ENCODE data around the gene PRDM16.

Gene PRDM16

DNA sequence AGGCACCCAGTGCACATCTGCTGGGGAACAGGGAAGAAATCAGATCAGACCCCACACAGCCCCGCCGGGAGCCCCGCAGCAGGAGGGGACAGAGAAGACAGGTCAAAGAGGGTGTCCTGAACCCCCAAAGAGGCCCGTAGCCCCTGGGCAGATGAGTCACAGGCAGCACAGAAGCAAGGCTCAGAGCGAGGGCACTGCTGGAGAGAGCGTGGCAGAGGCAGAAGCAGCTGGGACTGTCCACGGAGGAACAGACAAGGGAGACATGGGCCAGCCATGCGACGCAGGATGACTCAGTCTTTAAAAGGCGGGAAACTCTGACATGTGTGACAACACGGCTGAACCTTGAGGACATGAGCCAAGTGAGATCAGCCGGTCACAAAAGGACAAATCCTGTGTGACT is 14.5 kb upstream of the PRDM16 start:
- H3K9me3 Mint-ChIP-seq: peaks cover 5 to 7% of the 10 kb centered on the region in 2 donors
- H3K27ac Mint-ChIP-seq: no peak overlapping the region
- no peaks in the 10 kb centered on the region for H3K4me1 Mint-ChIP-seq
- peaks cover 24 to 27% of the 10 kb centered on the region in 2 donors for H3K27me3 Mint-ChIP-seq
- H3K36me3 Mint-ChIP-seq: peaks cover 0 to 4% of the 10 kb centered on the region in 2 donors
- DNase-seq: no peak
- H3K4me3 Mint-ChIP-seq: no peak overlapping the region
- no peak for ATAC-seq (replicated peaks)

DNA sequence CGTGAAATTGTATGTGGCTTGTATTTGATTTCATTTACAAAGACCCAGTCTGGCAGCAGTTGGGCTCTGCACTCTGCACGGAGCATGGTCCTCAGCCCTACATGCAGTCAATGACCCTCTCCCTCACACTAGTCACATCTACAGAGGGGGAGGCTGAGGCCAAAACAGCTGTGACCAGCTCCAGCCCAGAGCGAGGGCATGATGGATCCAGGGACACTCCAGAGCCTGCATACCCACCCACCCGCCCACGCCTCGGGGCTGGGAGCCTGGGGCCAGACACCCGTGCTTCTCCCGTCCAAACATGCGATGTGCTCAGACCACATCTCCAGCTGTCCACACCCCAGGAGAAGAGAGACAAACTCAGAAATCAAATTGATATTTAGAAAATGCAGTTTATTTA is 14.0 kb upstream of the PRDM16 start:
- no peak for DNase-seq
- ATAC-seq (replicated peaks): no peak
- H3K4me1 Mint-ChIP-seq: no peaks in the 10 kb centered on the region
- H3K4me3 Mint-ChIP-seq: no peak overlapping the region
- peaks cover 5 to 7% of the 10 kb centered on the region in 2 donors for H3K9me3 Mint-ChIP-seq
- peaks cover 0 to 4% of the 10 kb centered on the region in 2 donors for H3K36me3 Mint-ChIP-seq
- H3K27me3 Mint-ChIP-seq: peaks cover 24 to 27% of the 10 kb centered on the region in 2 donors
- H3K27ac Mint-ChIP-seq: no peak overlapping the region

DNA sequence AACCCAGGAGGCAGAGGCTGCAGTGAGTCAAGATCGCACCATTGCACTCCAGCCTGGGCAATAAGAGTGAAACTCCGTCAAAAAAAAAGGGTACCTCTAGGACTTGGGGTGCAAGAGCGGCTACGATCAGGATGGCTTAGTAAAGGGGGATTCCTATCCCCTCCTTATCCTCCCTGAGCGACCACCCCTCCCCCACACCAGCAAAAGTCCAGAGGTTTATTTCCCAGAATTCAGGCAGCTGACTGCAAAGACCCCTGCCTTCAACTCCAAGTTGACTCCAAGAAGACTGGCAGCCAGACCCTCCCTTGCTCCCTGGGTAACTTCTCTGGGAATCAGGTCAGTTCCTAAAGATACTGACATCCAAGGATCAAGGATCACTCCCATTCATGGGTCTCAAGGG is 12.4 kb upstream of the PRDM16 start:
- H3K9me3 Mint-ChIP-seq: peaks cover 5 to 7% of the 10 kb centered on the region in 2 donors
- peaks cover 33 to 34% of the 10 kb centered on the region in 2 donors for H3K27me3 Mint-ChIP-seq
- H3K27ac Mint-ChIP-seq: no peak overlapping the region
- H3K4me3 Mint-ChIP-seq: no peak overlapping the region
- DNase-seq (no peak), ATAC-seq (replicated peaks) (no peak)
- H3K36me3 Mint-ChIP-seq: peaks cover 0 to 4% of the 10 kb centered on the region in 2 donors
- peaks cover 0 to 1% of the 10 kb centered on the region in 2 donors for H3K4me1 Mint-ChIP-seq

DNA sequence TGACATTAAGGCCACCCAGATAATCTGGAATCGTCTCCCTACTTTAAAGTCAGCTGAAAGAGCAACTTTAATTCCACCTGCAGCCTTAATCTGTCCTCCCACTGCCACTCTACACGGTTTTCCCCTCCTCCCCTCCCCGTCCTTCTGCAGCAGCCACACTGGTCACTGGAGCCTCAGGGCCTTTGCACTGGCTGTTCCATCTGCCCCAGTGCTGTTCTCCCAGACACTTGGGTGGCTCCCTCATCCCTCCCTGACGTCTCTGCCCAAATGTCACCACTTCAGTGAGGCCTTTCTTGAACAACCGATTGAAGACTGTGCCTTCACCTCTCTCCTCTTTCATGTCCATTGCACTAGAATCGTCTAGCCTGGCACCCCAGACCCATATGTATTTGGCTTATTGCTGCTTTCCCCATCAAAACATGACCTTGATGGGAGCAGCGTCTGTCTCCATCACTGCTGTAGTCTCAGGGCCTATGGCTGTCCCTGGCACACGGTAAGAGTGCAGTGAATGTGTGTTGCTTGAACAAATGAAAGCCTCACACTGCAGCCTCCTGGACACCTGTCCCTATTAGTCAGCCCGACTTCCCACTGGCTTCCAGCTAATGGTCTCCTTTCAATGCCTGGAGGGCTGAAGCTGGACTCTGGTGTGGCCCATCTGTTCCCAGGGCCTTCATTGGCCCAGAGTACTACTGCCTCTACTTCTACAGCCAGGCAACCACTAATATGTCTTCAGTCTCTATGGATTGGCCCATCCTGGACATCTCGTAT is 10.6 kb upstream of the PRDM16 start:
- Mint-ChIP-seq H3K36me3 (no peaks in the 10 kb centered on the region), H3K4me1 (peaks cover 0 to 1% of the 10 kb centered on the region in 2 donors), H3K27me3 (peaks cover 20 to 25% of the 10 kb centered on the region in 2 donors), H3K9me3 (no peaks in the 10 kb centered on the region), H3K27ac (no peak overlapping the region), H3K4me3 (no peak overlapping the region)
- no peak for DNase-seq
- no peak for ATAC-seq (replicated peaks)

DNA sequence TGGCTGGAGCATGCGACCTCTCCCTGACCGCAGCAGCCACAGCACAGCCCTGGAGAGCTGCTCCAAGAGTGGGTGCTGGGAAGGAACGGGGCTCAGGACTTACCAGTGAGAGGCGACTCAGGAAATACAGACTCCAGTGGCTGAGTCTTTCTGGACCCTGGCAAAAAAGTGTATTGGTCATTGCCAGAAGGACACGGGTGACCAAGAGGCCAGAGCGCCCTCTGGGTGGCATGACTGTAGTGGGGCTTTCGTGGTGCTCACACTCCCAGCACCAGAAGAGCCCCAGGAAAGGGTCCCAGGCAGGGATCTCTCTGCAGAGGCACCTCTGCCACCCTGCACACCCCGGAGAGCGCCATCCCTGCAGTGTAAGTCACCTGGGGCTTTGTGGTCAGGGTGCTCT is 8.9 kb upstream of the PRDM16 start:
- Mint-ChIP-seq H3K4me3 (no peak overlapping the region), H3K27me3 (peaks cover 14 to 18% of the 10 kb centered on the region in 2 donors)
- ATAC-seq (replicated peaks): no peak

DNA sequence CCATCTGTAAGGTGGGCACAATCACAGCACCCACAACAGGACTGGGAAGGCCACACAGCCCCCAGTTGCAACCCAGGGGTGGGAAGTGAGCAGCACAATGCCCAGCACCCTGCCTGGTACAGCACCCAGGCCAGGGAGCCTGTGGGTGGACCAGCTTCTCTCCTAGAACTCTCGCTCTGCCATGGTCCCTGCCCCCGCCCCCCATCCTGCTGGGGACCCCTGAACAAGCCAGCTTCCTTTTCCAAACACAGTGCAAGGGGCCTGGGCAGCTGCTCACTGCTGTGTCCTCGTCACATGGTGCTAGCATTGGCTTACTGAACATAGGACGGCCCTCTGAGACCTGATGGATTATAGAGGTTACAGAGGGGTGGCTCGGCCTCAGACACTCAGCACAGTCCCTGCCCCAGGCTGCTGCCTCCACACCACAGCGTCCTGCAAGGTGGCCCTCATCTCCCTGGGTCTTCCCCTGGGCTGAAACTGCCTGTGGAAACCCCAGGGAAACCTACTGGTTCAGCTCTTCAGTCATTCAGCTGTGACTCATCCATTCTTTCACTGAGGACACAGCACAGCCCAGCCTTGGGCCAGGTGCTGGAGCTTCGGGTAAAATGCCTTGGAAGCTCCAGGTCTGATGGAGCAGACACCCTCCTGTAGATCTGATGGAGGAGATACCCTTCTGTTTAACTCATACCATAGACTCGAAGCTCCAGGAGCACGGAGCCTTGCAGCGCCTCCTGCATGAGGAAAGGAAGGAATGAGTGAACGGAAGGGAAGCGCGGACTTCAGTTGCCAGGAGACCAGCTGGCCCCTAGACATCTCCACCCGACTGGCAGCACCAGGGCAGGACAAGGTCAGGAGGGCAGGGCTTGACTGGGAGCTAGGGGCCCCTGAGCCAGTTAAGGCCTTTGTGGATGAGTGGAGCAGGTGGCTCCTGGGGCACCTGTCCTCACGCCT is 8.1 kb upstream of the PRDM16 start:
- ATAC-seq (replicated peaks): no peak
- H3K4me3 Mint-ChIP-seq: no peak overlapping the region
- no peak for DNase-seq
- H3K4me1 Mint-ChIP-seq: peaks cover 0 to 1% of the 10 kb centered on the region in 2 donors
- H3K36me3 Mint-ChIP-seq: no peaks in the 10 kb centered on the region
- H3K27ac Mint-ChIP-seq: no peak overlapping the region
- no peaks in the 10 kb centered on the region for H3K9me3 Mint-ChIP-seq
- H3K27me3 Mint-ChIP-seq: peaks cover 20 to 22% of the 10 kb centered on the region in 2 donors

More for the DNA sequence above, 8.9 kb upstream of the PRDM16 start:
- no peaks in the 10 kb centered on the region for H3K36me3 Mint-ChIP-seq
- H3K4me1 Mint-ChIP-seq: peaks cover 0 to 1% of the 10 kb centered on the region in 2 donors
- DNase-seq: no peak
- no peaks in the 10 kb centered on the region for H3K9me3 Mint-ChIP-seq
- H3K27ac Mint-ChIP-seq: no peak overlapping the region

DNA sequence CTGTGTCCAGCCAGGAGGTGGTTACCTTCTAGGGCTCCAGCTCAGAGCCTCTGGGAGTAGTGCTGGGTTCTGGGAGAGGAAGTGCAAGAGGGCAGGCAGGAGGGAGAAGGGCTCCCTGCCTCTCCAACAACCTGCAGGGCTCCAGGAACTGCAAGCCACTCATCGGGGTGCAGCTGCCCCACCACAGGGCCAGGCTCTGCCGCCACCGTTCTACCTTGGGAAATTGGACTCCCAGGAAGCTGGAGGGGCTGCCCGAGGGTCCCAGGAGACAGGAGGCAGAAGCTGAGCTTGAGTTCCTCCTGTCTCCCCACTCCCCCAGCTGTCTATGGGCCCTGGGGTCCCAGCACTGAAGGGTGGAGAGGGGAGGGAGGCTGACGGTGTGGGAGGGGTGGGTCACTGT is 7.4 kb upstream of the PRDM16 start:
- H3K4me1 Mint-ChIP-seq: peaks cover 0 to 1% of the 10 kb centered on the region in 2 donors
- no peak overlapping the region for H3K27ac Mint-ChIP-seq

DNA sequence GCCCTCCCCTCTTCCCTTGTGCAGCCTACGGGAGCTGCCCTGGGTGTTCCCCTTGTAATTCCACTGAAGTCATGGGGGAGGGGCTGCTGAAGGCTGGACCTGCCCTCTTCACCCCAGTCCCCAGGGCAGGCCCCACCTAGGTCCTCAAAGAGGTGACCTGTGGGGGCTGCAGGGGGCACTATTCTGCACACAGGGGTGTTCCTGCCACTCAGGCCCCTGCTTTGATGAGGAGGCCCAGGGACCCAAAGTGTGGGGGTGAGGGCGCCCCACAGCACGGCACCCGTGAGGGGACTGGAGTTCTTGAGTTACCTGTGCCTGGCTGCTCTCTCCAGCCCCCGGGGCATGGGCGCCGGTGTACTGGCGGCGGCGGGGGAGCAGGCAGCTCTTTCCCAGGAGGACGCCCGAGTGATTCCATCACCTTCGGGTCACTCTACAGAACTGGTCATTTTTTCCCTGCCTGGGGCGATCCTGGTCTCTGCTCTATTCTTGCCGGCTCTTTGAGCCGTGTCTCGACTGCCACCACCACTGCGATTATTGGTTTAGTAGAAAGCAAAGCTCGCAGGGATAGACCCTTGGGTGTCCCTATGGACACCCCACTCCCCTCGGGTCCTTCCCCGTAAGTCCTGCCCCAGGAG is 6.9 kb upstream of the PRDM16 start:
- no peak for DNase-seq
- peaks cover 1% of the 10 kb centered on the region in 2 donors for H3K4me1 Mint-ChIP-seq
- peaks cover 24 to 34% of the 10 kb centered on the region in 2 donors for H3K27me3 Mint-ChIP-seq

More for the DNA sequence above, 7.4 kb upstream of the PRDM16 start:
- Mint-ChIP-seq H3K9me3 (no peaks in the 10 kb centered on the region), H3K4me3 (no peak overlapping the region), H3K36me3 (no peaks in the 10 kb centered on the region), H3K27me3 (peaks cover 24 to 29% of the 10 kb centered on the region in 2 donors)
- DNase-seq (no peak), ATAC-seq (replicated peaks) (no peak)

DNA sequence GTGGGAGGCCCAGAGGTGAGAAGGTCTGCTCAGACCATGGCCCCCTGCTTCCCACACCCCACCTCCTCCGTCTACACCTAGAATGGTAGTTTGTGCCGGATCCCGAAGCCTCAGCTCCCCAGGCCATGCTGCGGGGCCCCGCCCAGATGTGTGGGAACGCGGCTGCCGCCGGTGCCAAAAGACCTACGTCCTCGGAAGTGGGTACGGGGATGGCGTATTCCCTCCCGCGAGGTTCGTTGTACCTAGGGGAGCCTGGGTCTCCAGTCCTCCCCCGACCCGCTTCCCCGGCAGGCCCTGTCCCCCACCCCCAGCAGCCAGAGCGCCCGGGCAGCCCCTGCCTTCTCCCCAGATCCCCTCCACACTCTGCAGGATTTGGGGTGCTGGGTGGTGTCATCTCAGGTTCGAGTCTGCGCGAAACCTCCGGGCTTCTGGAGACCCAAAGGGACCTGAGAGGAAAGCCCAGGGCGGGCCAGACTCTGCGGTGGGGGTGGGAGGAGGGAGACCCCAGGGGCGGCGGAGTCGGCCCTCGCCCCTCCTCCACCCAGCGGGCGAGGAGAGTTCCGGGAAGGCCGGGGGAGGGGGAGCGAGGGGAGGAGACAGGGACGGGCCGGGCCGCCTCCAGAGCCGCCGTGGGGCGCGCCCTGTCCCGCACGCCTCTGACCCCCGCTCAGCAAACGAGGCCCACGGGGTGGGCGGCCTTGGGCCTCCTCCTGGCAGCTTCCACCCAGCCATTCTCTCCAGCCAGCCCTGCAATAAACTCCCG is 6.2 kb upstream of the PRDM16 start:
- Mint-ChIP-seq H3K36me3 (no peaks in the 10 kb centered on the region), H3K4me3 (no peak overlapping the region), H3K27me3 (peaks cover 24 to 41% of the 10 kb centered on the region in 2 donors), H3K9me3 (no peaks in the 10 kb centered on the region), H3K4me1 (peaks cover 1 to 8% of the 10 kb centered on the region in 2 donors), H3K27ac (no peak overlapping the region)
- DNase-seq: no peak
- no peak for ATAC-seq (replicated peaks)

More for the DNA sequence above, 6.9 kb upstream of the PRDM16 start:
- no peak overlapping the region for H3K27ac Mint-ChIP-seq
- no peak overlapping the region for H3K4me3 Mint-ChIP-seq
- H3K36me3 Mint-ChIP-seq: no peaks in the 10 kb centered on the region
- H3K9me3 Mint-ChIP-seq: no peaks in the 10 kb centered on the region
- ATAC-seq (replicated peaks): no peak

DNA sequence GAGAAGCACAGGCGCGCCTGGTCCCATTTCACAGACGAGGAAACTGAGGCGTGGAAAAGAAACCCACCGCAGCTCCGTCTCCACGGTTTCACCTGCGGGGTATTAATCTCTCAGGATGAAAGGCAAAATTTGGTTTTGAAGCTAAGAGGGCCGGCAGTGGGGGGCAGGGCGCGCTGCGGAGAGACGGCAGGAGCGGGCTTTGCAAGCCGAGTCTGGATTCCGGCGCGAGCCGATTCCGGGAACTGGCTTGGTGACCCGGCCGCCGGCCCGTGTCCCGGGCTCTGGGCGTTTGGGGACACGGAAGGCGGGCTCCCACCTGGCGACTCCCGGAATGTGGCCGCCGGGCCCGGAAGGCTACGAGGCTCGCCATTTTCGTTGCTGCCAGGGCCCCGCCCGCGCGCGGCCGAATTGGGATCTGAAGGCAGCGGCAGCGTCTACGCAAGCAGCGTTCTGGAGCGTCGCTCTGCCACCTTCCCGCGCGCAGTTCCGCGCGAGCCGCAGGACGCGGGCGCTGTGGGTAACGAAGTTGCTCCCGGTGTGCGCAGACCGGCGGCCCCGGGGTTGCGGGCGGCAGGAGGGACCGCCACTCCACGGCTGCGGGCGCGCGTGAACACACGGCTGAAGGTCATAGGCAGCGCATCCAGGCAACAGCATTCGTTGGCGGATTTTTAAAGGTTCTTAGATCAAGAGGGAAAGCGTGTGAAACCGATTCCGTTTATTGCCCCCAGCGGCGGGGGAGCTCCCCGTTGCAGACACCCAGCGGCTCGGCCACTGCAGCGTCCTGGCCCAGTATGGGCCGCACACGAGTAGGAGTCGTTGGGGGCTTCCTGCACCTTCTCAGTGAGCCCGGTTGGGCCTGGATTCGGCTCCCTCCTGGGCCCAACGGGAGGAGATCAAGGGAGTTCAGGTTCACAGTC is 5.4 kb upstream of the PRDM16 start:
- H3K4me3 Mint-ChIP-seq: no peak overlapping the region
- no peaks in the 10 kb centered on the region for H3K36me3 Mint-ChIP-seq
- peaks cover 18 to 44% of the 10 kb centered on the region in 2 donors for H3K27me3 Mint-ChIP-seq
- no peak overlapping the region for H3K27ac Mint-ChIP-seq
- no peaks in the 10 kb centered on the region for H3K9me3 Mint-ChIP-seq
- peaks cover 1 to 13% of the 10 kb centered on the region in 2 donors for H3K4me1 Mint-ChIP-seq
- ATAC-seq (replicated peaks) (no peak), DNase-seq (no peak)

DNA sequence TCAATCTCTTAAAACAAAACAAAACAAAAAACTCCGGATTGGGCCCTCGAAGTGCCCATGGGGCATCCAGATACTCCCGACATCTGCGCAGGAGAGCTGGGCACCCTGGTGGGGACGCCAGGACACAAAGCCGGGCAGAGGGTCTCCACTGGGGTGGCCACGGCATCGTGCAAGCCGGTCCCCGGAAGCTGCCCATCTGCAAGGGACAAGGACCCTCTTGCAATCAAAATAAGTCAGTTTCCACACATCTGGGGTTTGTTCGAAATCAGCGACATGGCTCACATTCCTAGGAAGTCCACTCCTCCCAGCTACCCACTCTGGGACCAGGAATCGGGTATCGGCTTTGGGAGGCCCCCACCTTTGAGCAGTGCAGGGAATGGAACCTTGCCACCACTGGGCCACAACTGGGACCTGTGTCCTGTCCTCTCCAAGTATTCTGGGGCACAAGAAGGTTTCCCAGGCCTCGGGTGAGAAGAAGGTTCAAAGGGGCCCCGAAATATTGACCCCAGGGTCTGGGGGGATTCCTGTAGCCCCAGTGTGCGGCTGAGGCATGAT is 4.6 kb upstream of the PRDM16 start:
- Mint-ChIP-seq H3K27me3 (peaks cover 22 to 50% of the 10 kb centered on the region in 2 donors), H3K9me3 (no peaks in the 10 kb centered on the region), H3K4me3 (no peak overlapping the region), H3K27ac (no peak overlapping the region), H3K4me1 (peaks cover 3 to 18% of the 10 kb centered on the region in 2 donors), H3K36me3 (no peaks in the 10 kb centered on the region)
- no peak for ATAC-seq (replicated peaks)
- DNase-seq: no peak

DNA sequence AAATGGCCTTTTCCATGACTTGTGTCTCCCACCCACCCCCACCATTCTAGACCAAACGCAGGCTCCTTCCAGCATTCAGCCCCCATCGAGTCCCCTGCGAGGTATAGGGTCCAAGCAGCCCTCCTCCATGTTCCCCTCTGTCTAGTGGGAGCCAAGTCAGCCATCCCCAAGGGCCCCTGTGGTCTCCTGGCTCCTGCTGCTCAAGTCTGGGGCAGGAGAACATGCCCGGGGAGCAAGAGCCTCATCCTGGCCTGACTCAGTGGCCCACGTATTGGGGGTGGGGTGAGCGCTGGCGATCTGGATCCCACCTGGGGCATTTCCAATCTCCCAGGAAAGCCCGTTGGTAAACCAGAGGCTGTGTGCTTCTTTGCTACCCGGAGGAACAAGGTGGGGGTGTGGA is 4.1 kb upstream of the PRDM16 start:
- Mint-ChIP-seq H3K9me3 (no peaks in the 10 kb centered on the region), H3K27me3 (peaks cover 22 to 50% of the 10 kb centered on the region in 2 donors), H3K27ac (no peak overlapping the region), H3K36me3 (no peaks in the 10 kb centered on the region), H3K4me3 (no peak overlapping the region), H3K4me1 (peaks cover 3 to 18% of the 10 kb centered on the region in 2 donors)
- ATAC-seq (replicated peaks): no peak
- no peak for DNase-seq

Measured in stimulated activated naive B cell treated with anti-CD40 and anti-IgM and Interleukin-4, amounts not matched to agents 10 μg/mL and 1 μg/mL and 100 μg/mL, for 72 hours (primary cell).